BLaER1 treated with 17β-estradiol and CSF1 and Interleukin-3, amounts not matched to agents 10 nM and 100 nM (cell line): ENCODE data around the gene ACACB.

Experiments
- H3K27ac ChIP-seq, 11 experiments: shearing (Covaris generic); formaldehyde crosslinking; 2 replicates each; pipeline ENCODE4 v1.8.1; 2022
- H3K27me3 ChIP-seq, 11 experiments: shearing (Covaris generic); formaldehyde crosslinking; 2 replicates each; pipeline ENCODE4 v1.8.1; 2022
- H3K36me3 ChIP-seq, 11 experiments: shearing (Covaris generic); formaldehyde crosslinking; 2 replicates each; pipeline ENCODE4 v1.8.1; 2022
- H3K4me1 ChIP-seq, 10 experiments: shearing (Covaris generic); formaldehyde crosslinking; 2 replicates each; pipeline ENCODE4 v1.8.1; 2022
- H3K4me2 ChIP-seq, 11 experiments: shearing (Covaris generic); formaldehyde crosslinking; 2 replicates each; pipeline ENCODE4 v1.8.1; 2022
- H3K4me3 ChIP-seq, 10 experiments: shearing (Covaris generic); formaldehyde crosslinking; 2 replicates each; pipeline ENCODE4 v1.8.1; 2022
- H3K9ac ChIP-seq, 11 experiments: shearing (Covaris generic); formaldehyde crosslinking; 2 replicates each; pipeline ENCODE4 v1.8.1; 2022
- H3K9me3 ChIP-seq, 11 experiments: shearing (Covaris generic); formaldehyde crosslinking; replicated peaks in 1 of 11; 2 replicates each; pipeline ENCODE4 v1.8.1; 2022
- H4K20me1 ChIP-seq, 11 experiments: shearing (Covaris generic); formaldehyde crosslinking; 2 replicates each; pipeline ENCODE4 v1.8.1; 2022
- Cebpa-rat ChIP-seq, 11 experiments: shearing (Covaris generic); IDR thresholded peaks; 2 replicates each; pipeline ENCODE4 v1.8.1; 2022

The ACACB gene

GRCh38 chr12:109114644-109115043 is 1.7 kb upstream of the ACACB start:
- no peak for TF ChIP-seq Cebpa-rat (IDR thresholded peaks at IDR 0.05)
- Histone ChIP-seq H3K9ac (no peak overlapping the region), H3K27ac (no peak overlapping the region), H3K36me3 (peaks cover 0 to 18% (median 9%) of the 10 kb centered on the region in 11 experiments; a peak in 11 of 22 replicates), H3K4me3 (no peak overlapping the region), H3K27me3 (no peaks in the 10 kb centered on the region), H3K4me1 (peaks cover 11 to 39% (median 33%) of the 10 kb centered on the region in 10 experiments), H4K20me1 (no peaks in the 10 kb centered on the region; a peak in 2 of 22 replicates), H3K4me2 (no peak overlapping the region), H3K9me3 (no peaks in the 10 kb centered on the region)

GRCh38 chr12:109115404-109115757 is 1.0 kb upstream of the ACACB start:
- peaks cover 0 to 11% (median 3%) of the 10 kb centered on the region in 11 experiments; a peak in 5 of 22 replicates for H3K36me3 ChIP-seq
- no peaks in the 10 kb centered on the region for H3K27me3 ChIP-seq
- no peaks in the 10 kb centered on the region for H3K9me3 ChIP-seq
- peak overlapping the region; percentile 43 to 85 (median 68) for H3K4me2 ChIP-seq
- H3K27ac ChIP-seq, result peak overlapping the region in 6 of 11 experiments; percentile 23 to 67 (median 52); a peak in 10 of 22 replicates
- TF ChIP-seq Cebpa-rat (IDR thresholded peaks at IDR 0.05), result no peak
- peaks cover 11 to 39% (median 33%) of the 10 kb centered on the region in 10 experiments for H3K4me1 ChIP-seq
- H4K20me1 ChIP-seq, result no peaks in the 10 kb centered on the region; a peak in 2 of 22 replicates
- H3K4me3 ChIP-seq, result no peak overlapping the region
- 0 out of 22 replicates have a peak overlapping the region, but pooled peaks of 2 of the 11 experiments have one; percentile 11 to 62 for H3K9ac ChIP-seq

GRCh38 chr12:109116611-109116949 is 193 bp downstream of the ACACB start:
- Histone ChIP-seq H3K36me3 (no peaks in the 10 kb centered on the region; a peak in 1 of 22 replicates), H3K9me3 (no peaks in the 10 kb centered on the region), H4K20me1 (no peaks in the 10 kb centered on the region; a peak in 1 of 22 replicates), H3K27ac (peak overlapping the region in 8 of 11 experiments; percentile 16 to 67 (median 57); a peak in 16 of 22 replicates), H3K4me2 (peak overlapping the region; percentile 43 to 85 (median 68)), H3K27me3 (no peaks in the 10 kb centered on the region), H3K4me1 (peaks cover 11 to 30% (median 25%) of the 10 kb centered on the region in 10 experiments), H3K9ac (peak overlapping the region in 6 of 11 experiments; percentile 13 to 62 (median 33); a peak in 9 of 22 replicates), H3K4me3 (no peak overlapping the region)
- TF ChIP-seq Cebpa-rat (IDR thresholded peaks at IDR 0.05), result no peak

- no peak overlapping the region for H3K27ac ChIP-seq
- H3K4me1 ChIP-seq, result peaks cover 11 to 31% (median 23%) of the 10 kb centered on the region in 10 experiments
- no peak overlapping the region for H3K9ac ChIP-seq
- no peaks in the 10 kb centered on the region for H3K36me3 ChIP-seq
- no peak overlapping the region for H3K4me3 ChIP-seq
- no peak for TF ChIP-seq Cebpa-rat (IDR thresholded peaks at IDR 0.05)
- no peaks in the 10 kb centered on the region for H3K27me3 ChIP-seq
- no peaks in the 10 kb centered on the region for H4K20me1 ChIP-seq
- H3K4me2 ChIP-seq, result no peak overlapping the region
- H3K9me3 ChIP-seq, result no peaks in the 10 kb centered on the region
These were observed 3.7 kb downstream of the ACACB start for GRCh38 chr12:109120095-109120494.

GRCh38 chr12:109120557-109120956 is 4.2 kb downstream of the ACACB start:
- H3K36me3 ChIP-seq, result no peaks in the 10 kb centered on the region
- no peak overlapping the region for H3K4me3 ChIP-seq
- H3K4me2 ChIP-seq, result no peak overlapping the region
- H3K9me3 ChIP-seq, result no peaks in the 10 kb centered on the region
- peaks cover 9 to 26% (median 20%) of the 10 kb centered on the region in 10 experiments for H3K4me1 ChIP-seq
- TF ChIP-seq Cebpa-rat (IDR thresholded peaks at IDR 0.05), result no peak
- H3K27me3 ChIP-seq, result no peaks in the 10 kb centered on the region
- no peaks in the 10 kb centered on the region for H4K20me1 ChIP-seq
- H3K27ac ChIP-seq, result no peak overlapping the region
- H3K9ac ChIP-seq, result no peak overlapping the region

GRCh38 chr12:109121346-109121880 is 5.0 kb downstream of the ACACB start:
- no peak overlapping the region for H3K27ac ChIP-seq
- no peak for TF ChIP-seq Cebpa-rat (IDR thresholded peaks at IDR 0.05)
- peaks cover under 1 to 18% (median 11%) of the 10 kb centered on the region in 10 experiments; a peak in 19 of 20 replicates for H3K4me1 ChIP-seq
- H3K36me3 ChIP-seq, result no peaks in the 10 kb centered on the region
- no peaks in the 10 kb centered on the region for H4K20me1 ChIP-seq
- no peak overlapping the region for H3K4me3 ChIP-seq
- no peak overlapping the region for H3K4me2 ChIP-seq
- no peaks in the 10 kb centered on the region for H3K9me3 ChIP-seq
- H3K27me3 ChIP-seq, result no peaks in the 10 kb centered on the region
- no peak overlapping the region for H3K9ac ChIP-seq

GRCh38 chr12:109124878-109125648 is 8.7 kb downstream of the ACACB start:
- H4K20me1 ChIP-seq, result no peaks in the 10 kb centered on the region
- no peak overlapping the region for H3K9ac ChIP-seq
- no peak overlapping the region for H3K27ac ChIP-seq
- H3K4me2 ChIP-seq, result no peak overlapping the region
- H3K9me3 ChIP-seq, result no peaks in the 10 kb centered on the region
- TF ChIP-seq Cebpa-rat (IDR thresholded peaks at IDR 0.05), result no peak
- no peak overlapping the region for H3K4me3 ChIP-seq
- no peaks in the 10 kb centered on the region for H3K36me3 ChIP-seq
- no peaks in the 10 kb centered on the region for H3K27me3 ChIP-seq
- peaks cover 0 to 6% (median 0%) of the 10 kb centered on the region in 10 experiments; a peak in 2 of 20 replicates for H3K4me1 ChIP-seq

- H3K36me3 ChIP-seq, result no peaks in the 10 kb centered on the region
- H3K4me1 ChIP-seq, result peaks cover 0 to 8% (median 1%) of the 10 kb centered on the region in 10 experiments; a peak in 7 of 20 replicates
- no peak overlapping the region for H3K9ac ChIP-seq
- H3K4me3 ChIP-seq, result no peak overlapping the region
- H3K9me3 ChIP-seq, result no peaks in the 10 kb centered on the region
- no peaks in the 10 kb centered on the region for H3K27me3 ChIP-seq
- no peak overlapping the region for H3K4me2 ChIP-seq
- no peak overlapping the region for H3K27ac ChIP-seq
- no peak for TF ChIP-seq Cebpa-rat (IDR thresholded peaks at IDR 0.05)
- H4K20me1 ChIP-seq, result no peaks in the 10 kb centered on the region
These were observed 9.4 kb downstream of the ACACB start for GRCh38 chr12:109125791-109126190.

GRCh38 chr12:109126784-109127183 is 10.4 kb downstream of the ACACB start:
- Histone ChIP-seq H3K9me3 (no peaks in the 10 kb centered on the region), H3K27ac (no peak overlapping the region), H3K36me3 (no peaks in the 10 kb centered on the region), H4K20me1 (no peaks in the 10 kb centered on the region), H3K4me2 (no peak overlapping the region), H3K27me3 (no peaks in the 10 kb centered on the region), H3K4me3 (no peak overlapping the region), H3K4me1 (peaks cover 0 to 18% (median 10%) of the 10 kb centered on the region in 10 experiments; a peak in 10 of 20 replicates), H3K9ac (no peak overlapping the region)
- no peak for TF ChIP-seq Cebpa-rat (IDR thresholded peaks at IDR 0.05)
